Fibroblast of villous mesenchyme (primary cell): ENCODE data around the gene PLEKHO1. TPM values are rescaled to one million over a fixed set of nuclear protein-coding genes. Genes with fewer than 3 reads are reported as not detected.

ENCODE experiments used
- DNase-seq: peaks from one replicate; pipeline ENCODE4 v3.0.0-alpha.2; 2010; ENCODE audit warnings: low read depth
- H3K4me3 ChIP-seq: 2 replicates; pipeline ENCODE4 v1.5.1; 2011; ENCODE audit warnings: low read depth, mild to moderate bottlenecking, low read length
- CTCF ChIP-seq: IDR thresholded peaks from 2 replicates; pipeline ENCODE4 v1.5.1; 2012; ENCODE audit warnings: low read depth, mild to moderate bottlenecking, low read length; ENCODE audit not compliant: insufficient read depth
- total RNA-seq: library from RNA; depleted of rRNA; stranded (reverse); fragments of >200 nt; gene quantifications from 2 replicates; pipeline ENCODE4 v1.2.3, GENCODE V29; 2012

PLEKHO1 gene
- total RNA-seq, 1 donor = 43.2 TPM

GRCh38 chr1:150173141-150173585, 23.4 kb downstream of the PLEKHO1 start:
- H3K4me3 ChIP-seq = no peak overlapping the region
- DNase-seq = no peak
- TF ChIP-seq CTCF = no peak

GRCh38 chr1:150176593-150176992, 26.9 kb downstream of the PLEKHO1 start:
- DNase-seq = peak; percentile 20
- TF ChIP-seq CTCF = no peak
- H3K4me3 ChIP-seq = no peak overlapping the region

- no peak for TF ChIP-seq CTCF
- H3K4me3 ChIP-seq = no peak overlapping the region
- no peak for DNase-seq
Measured at GRCh38 chr1:150178548-150178947, 28.8 kb downstream of the PLEKHO1 start.

GRCh38 chr1:150179867-150180266, 30.2 kb downstream of the PLEKHO1 start:
- TF ChIP-seq CTCF = no peak
- no peak overlapping the region for H3K4me3 ChIP-seq
- no peak for DNase-seq

GRCh38 chr1:150180474-150180873, 30.8 kb downstream of the PLEKHO1 start:
- no peak for DNase-seq
- H3K4me3 ChIP-seq = no peak overlapping the region
- TF ChIP-seq CTCF = no peak

- H3K4me3 ChIP-seq = no peak overlapping the region
- no peak for DNase-seq
- no peak for TF ChIP-seq CTCF
Measured at GRCh38 chr1:150182247-150182646, 32.5 kb downstream of the PLEKHO1 start.

GRCh38 chr1:150183061-150183460, 33.3 kb downstream of the PLEKHO1 start:
- no peak overlapping the region for H3K4me3 ChIP-seq
- no peak for TF ChIP-seq CTCF
- no peak for DNase-seq
